ENCODE measurements around the gene ATAT1. TPM values are rescaled to one million over a fixed set of nuclear protein-coding genes. Genes with fewer than 3 reads are reported as not detected.
"Not testable (repeated sequence)": the region's sequence is repeated elsewhere in the genome, so short reads cannot be mapped to it uniquely, and the experiment has no call there.

ATAT1 gene
- polyA plus RNA-seq, 4 donors = 6.5 to 28.2 (median 11.6) TPM

DNA sequence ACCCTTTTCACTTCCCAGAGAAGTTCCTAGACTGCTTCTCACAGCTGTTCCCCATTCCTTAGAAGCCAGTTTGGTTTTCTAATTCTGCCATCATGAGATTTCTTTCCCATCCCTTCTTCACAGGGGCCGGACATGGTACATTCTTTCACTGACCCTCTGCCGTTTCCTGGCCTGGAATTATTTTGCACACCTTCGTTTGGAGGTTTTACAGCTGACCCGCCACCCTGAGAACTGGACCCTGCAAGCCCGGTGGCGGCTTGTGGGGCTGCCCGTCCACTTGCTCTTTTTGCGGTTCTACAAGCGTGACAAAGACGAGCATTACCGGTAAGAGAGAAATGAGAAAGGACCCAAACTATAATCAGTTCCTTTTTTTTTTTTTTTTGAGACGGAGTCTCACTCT is 24.5 kb downstream of the ATAT1 start:
- H3K4me3 ChIP-seq (ENCODE audit: low read depth in 1 of 3, low read length in 3 of 3) = no peak overlapping the region
- no peaks in the 10 kb centered on the region for H3K9me3 ChIP-seq (ENCODE audit: control insufficient read depth in 2 of 2, insufficient read depth in 1 of 2, low read depth in 1 of 2, low read length in 1 of 2)
- H3K27ac ChIP-seq (ENCODE audit: low read depth in 1 of 3, low read length in 2 of 3) = no peak overlapping the region
- DNase-seq (no peak), FAIRE-seq (no peak)
- H3K27me3 ChIP-seq (ENCODE audit: control insufficient read depth in 3 of 3, insufficient read depth in 3 of 3, low read length in 3 of 3) = no peaks in the 10 kb centered on the region
- peaks cover 0 to 6% (median 0%) of the 10 kb centered on the region in 3 donors for H3K4me1 ChIP-seq (ENCODE audit: control insufficient read depth in 3 of 3, insufficient read depth in 2 of 3, low read depth in 1 of 3, low read length in 2 of 3)
- WGBS, 3 donors = 88 to 94% (median 92%) methylated on average over 11 to 12 of the region's 12 CpGs
- H3K36me3 ChIP-seq (ENCODE audit: control insufficient read depth in 3 of 3, insufficient read depth in 2 of 3, low read depth in 1 of 3, low read length in 3 of 3) = peaks cover 15 to 66% (median 16%) of the 10 kb centered on the region in 3 donors

DNA sequence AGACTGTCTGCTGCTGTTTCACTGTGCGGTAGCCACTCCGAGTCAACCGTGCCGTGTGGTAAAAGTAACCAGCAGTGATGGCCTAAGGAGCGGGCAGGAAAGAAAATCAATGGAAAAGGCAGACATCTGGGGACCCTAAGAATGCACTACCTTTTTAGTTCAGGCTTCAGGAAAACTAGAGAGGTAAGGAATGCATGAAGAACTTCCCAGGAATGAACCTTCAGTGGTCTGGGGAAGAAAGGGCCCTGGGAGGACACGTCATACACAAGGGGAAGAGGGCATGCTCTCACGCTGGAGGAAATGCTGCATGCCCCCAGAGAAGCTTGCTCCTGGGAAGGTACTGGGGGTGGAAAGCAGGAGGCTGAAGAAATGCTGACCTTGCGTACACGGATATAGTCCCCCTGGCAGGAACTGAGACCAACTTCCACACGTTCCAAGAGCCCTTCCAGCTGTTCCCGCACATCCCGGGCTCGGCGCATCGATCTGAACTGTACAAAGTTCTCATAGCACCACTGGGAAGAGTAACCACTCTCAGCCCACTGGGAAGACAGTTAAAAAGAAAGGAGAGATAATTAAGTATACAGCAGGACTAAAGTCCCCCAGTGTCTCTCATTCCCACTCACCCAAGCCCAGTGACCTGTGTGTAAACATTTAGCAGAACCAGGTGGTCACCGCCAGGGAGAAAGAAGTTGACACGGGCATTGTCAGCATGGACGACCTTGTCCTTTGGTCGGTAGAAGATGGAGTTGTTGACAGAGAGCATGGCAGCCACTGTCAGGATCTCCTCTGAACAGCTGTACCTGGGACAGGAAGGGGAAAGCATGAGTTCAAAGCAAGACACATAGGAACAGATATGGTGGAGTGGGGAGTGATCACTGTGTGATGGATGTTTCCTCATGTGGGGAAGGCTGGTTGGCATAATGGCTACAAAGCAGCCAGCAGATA is 28.4 kb downstream of the ATAT1 start:
- no peaks in the 10 kb centered on the region for H3K9me3 ChIP-seq (ENCODE audit: control insufficient read depth in 2 of 2, insufficient read depth in 1 of 2, low read depth in 1 of 2, low read length in 1 of 2)
- WGBS, 3 donors = 87 to 91% (median 88%) methylated on average over 19 of the region's 19 CpGs
- no peak overlapping the region for H3K4me3 ChIP-seq (ENCODE audit: low read depth in 1 of 3, low read length in 3 of 3)
- no peaks in the 10 kb centered on the region for H3K4me1 ChIP-seq (ENCODE audit: control insufficient read depth in 3 of 3, insufficient read depth in 2 of 3, low read depth in 1 of 3, low read length in 2 of 3)
- FAIRE-seq (no peak), DNase-seq (no peak)
- no peaks in the 10 kb centered on the region for H3K27me3 ChIP-seq (ENCODE audit: control insufficient read depth in 3 of 3, insufficient read depth in 3 of 3, low read length in 3 of 3)
- H3K27ac ChIP-seq (ENCODE audit: low read depth in 1 of 3, low read length in 2 of 3) = no peak overlapping the region
- H3K36me3 ChIP-seq (ENCODE audit: control insufficient read depth in 3 of 3, insufficient read depth in 2 of 3, low read depth in 1 of 3, low read length in 3 of 3) = peaks cover 30 to 91% (median 35%) of the 10 kb centered on the region in 3 donors

DNA sequence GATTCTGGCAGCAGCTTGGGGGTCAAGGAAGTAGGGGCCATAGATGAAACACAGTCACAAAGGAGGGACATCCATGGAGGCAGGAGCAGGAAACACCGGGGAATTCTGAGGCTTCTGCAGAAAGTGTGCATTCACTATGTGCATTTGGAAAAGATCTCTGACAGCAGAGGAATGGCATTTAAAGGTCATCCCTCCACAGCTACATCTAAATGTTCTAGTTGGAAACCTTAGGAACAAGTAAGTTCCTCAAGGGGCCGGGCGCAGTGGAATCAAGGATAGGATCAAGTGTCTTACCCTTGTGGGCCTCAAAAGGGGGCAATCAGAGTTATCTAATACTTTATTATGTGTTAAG is 29.0 kb downstream of the ATAT1 start:
- Histone ChIP-seq H3K27ac (ENCODE audit: low read depth in 1 of 3, low read length in 2 of 3) (no peak overlapping the region), H3K36me3 (ENCODE audit: control insufficient read depth in 3 of 3, insufficient read depth in 2 of 3, low read depth in 1 of 3, low read length in 3 of 3) (peaks cover 30 to 91% (median 37%) of the 10 kb centered on the region in 3 donors), H3K4me1 (ENCODE audit: control insufficient read depth in 3 of 3, insufficient read depth in 2 of 3, low read depth in 1 of 3, low read length in 2 of 3) (no peaks in the 10 kb centered on the region), H3K27me3 (ENCODE audit: control insufficient read depth in 3 of 3, insufficient read depth in 3 of 3, low read length in 3 of 3) (no peaks in the 10 kb centered on the region), H3K4me3 (ENCODE audit: low read depth in 1 of 3, low read length in 3 of 3) (no peak overlapping the region), H3K9me3 (ENCODE audit: control insufficient read depth in 2 of 2, insufficient read depth in 1 of 2, low read depth in 1 of 2, low read length in 1 of 2) (no peaks in the 10 kb centered on the region)
- WGBS, 3 donors = 97 to 100% (median 99%) methylated on average over 3 of the region's 3 CpGs
- DNase-seq (no peak), FAIRE-seq (no peak)

DNA sequence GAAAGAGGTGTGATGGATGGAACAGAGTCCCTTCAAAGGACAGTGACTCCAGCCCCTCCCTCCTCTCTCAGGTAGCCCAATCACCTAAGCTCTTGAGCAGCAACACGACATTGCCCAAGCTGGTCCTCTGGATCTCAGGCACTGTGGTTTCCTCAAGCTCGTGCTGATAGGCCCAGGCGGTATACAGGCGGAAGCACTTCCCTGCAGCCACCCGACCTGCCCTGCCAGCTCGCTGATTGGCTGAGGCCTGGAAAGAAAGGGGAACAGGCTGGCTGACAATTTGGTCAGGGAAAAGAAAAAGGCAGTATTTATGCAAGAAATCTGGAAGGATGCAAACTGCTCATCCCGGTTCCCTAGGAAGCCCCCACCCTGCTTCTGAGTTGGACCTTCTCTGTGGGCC is 29.8 kb downstream of the ATAT1 start:
- Histone ChIP-seq H3K9me3 (ENCODE audit: control insufficient read depth in 2 of 2, insufficient read depth in 1 of 2, low read depth in 1 of 2, low read length in 1 of 2) (no peaks in the 10 kb centered on the region), H3K27ac (ENCODE audit: low read depth in 1 of 3, low read length in 2 of 3) (no peak overlapping the region), H3K4me3 (ENCODE audit: low read depth in 1 of 3, low read length in 3 of 3) (no peak overlapping the region), H3K4me1 (ENCODE audit: control insufficient read depth in 3 of 3, insufficient read depth in 2 of 3, low read depth in 1 of 3, low read length in 2 of 3) (no peaks in the 10 kb centered on the region), H3K27me3 (ENCODE audit: control insufficient read depth in 3 of 3, insufficient read depth in 3 of 3, low read length in 3 of 3) (no peaks in the 10 kb centered on the region), H3K36me3 (ENCODE audit: control insufficient read depth in 3 of 3, insufficient read depth in 2 of 3, low read depth in 1 of 3, low read length in 3 of 3) (peaks cover 28 to 89% (median 40%) of the 10 kb centered on the region in 3 donors)
- FAIRE-seq (no peak), DNase-seq (no peak)
- 71 to 82% (median 79%) methylated on average over 7 of the region's 7 CpGs for WGBS, 3 donors

DNA sequence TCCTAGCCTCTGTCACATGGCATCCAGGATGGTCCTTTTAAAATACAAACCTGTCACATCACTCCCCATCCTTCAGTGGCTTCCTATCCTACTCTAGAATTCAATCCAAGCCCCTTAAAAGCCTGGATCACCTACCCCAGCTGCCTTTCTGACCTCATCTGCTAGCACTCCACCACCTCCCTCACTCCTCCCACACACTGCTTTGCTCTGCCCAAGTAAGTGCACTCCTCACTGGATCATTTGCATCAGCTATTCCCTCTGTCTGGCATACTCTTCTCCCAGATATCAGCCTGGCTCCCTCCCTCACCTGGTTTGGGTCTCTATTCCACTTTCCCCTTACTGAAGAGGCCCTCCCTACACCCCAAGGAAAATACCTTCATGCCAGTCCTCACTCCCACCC is 30.8 kb downstream of the ATAT1 start:
- H3K36me3 ChIP-seq (ENCODE audit: control insufficient read depth in 3 of 3, insufficient read depth in 2 of 3, low read depth in 1 of 3, low read length in 3 of 3) = peaks cover 35 to 92% (median 46%) of the 10 kb centered on the region in 3 donors
- H3K9me3 ChIP-seq (ENCODE audit: control insufficient read depth in 2 of 2, insufficient read depth in 1 of 2, low read depth in 1 of 2, low read length in 1 of 2) = no peaks in the 10 kb centered on the region
- FAIRE-seq = no peak
- no peak overlapping the region for H3K27ac ChIP-seq (ENCODE audit: low read depth in 1 of 3, low read length in 2 of 3)
- no peak overlapping the region for H3K4me3 ChIP-seq (ENCODE audit: low read depth in 1 of 3, low read length in 3 of 3)
- no peaks in the 10 kb centered on the region for H3K4me1 ChIP-seq (ENCODE audit: control insufficient read depth in 3 of 3, insufficient read depth in 2 of 3, low read depth in 1 of 3, low read length in 2 of 3)
- no peaks in the 10 kb centered on the region for H3K27me3 ChIP-seq (ENCODE audit: control insufficient read depth in 3 of 3, insufficient read depth in 3 of 3, low read length in 3 of 3)
- no peak for DNase-seq

DNA sequence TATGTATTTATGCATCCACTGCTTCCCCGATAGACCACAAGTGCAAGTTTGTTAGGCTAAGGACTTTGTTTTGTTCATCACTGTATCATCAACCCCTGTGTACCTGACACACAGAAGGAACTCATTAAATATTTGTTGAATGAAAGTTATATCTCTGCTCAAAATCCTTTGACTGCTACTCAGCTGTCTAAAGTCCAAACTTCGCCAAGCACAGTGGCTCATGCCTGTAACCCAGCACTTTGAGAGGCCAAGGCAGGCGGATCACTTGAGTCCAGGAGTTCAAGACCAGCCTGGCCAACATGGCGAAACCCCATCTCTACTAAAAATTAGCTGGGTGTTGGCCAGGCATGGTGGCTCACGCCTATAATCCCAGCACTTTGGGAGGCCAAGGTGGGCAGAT is 31.2 kb downstream of the ATAT1 start:
- 71 to 88% (median 80%) methylated on average over 5 of the region's 5 CpGs for WGBS, 3 donors
- peaks cover 39 to 92% (median 45%) of the 10 kb centered on the region in 3 donors for H3K36me3 ChIP-seq (ENCODE audit: control insufficient read depth in 3 of 3, insufficient read depth in 2 of 3, low read depth in 1 of 3, low read length in 3 of 3)

DNA sequence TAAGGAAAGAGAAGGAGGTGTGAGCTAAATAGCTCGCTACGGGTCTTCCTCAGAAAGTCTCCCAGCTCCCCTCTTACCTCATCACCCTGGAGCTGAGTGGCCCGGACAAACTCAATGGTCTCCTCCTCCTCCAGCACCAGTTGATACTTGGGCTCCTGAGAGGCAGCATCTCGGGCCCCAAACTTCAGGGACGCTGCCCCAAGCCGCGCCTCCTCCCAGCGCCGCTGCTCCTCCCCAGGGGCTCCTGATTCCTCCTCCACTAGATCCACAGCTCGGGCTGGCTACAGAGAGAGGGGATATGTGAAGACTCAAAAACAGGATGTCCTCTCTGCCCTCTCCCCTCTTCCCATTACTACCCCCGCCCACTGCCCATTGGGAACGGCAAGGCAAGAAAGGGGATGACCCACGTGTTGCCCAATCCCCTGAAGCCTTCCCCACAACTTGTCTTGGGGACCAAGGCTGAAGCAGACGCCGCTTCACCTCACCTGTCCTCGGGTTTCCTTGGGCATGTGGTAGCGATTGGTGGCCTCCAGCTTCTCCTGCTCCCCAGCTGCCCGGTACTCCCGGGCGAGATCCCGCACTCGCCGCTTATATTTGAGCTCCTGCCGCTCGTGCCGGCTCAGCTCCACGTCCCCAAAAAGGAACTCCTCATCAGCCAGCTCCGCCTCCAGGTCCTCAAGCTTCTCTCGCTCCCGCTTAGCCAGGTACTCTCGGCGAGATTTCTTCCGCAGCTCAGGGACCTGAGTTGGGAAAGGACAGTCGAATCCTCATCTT is 38.5 kb downstream of the ATAT1 start:
- FAIRE-seq = no peak
- no peak for DNase-seq

More for the DNA sequence above, 31.2 kb downstream of the ATAT1 start:
- H3K27ac ChIP-seq (ENCODE audit: low read depth in 1 of 3, low read length in 2 of 3); H3K4me1 ChIP-seq (ENCODE audit: control insufficient read depth in 3 of 3, insufficient read depth in 2 of 3, low read depth in 1 of 3, low read length in 2 of 3); H3K27me3 ChIP-seq (ENCODE audit: control insufficient read depth in 3 of 3, insufficient read depth in 3 of 3, low read length in 3 of 3); FAIRE-seq; H3K4me3 ChIP-seq (ENCODE audit: low read depth in 1 of 3, low read length in 3 of 3); DNase-seq; H3K9me3 ChIP-seq (ENCODE audit: control insufficient read depth in 2 of 2, insufficient read depth in 1 of 2, low read depth in 1 of 2, low read length in 1 of 2): not testable (repeated sequence)

DNA sequence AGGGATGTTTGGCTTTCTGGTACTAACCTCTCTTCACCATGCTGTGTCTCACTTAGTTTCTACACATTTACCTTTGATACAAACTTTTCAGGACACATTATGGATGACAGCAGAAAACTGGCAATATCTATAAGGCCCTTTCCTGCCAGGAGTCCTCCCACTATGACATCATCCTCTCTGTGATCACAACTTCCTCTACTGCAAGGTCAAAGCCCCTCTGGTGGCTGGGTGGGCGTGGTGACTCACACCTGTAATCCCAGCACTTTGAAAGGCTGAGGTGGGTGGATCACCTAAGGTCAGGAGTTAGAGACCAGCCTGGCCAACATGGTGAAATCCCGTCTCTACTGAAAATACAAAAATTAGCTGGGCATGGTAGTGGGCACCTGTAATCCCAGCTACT is 39.6 kb downstream of the ATAT1 start:
- H3K36me3 ChIP-seq (ENCODE audit: control insufficient read depth in 3 of 3, insufficient read depth in 2 of 3, low read depth in 1 of 3, low read length in 3 of 3) = peaks cover 21 to 84% (median 35%) of the 10 kb centered on the region in 3 donors
- FAIRE-seq = not testable (repeated sequence)
- 66 to 69% (median 68%) methylated on average over 2 of the region's 2 CpGs for WGBS, 3 donors

More for the DNA sequence above, 38.5 kb downstream of the ATAT1 start:
- 94 to 96% (median 94%) methylated on average over 32 to 34 of the region's 34 CpGs for WGBS, 3 donors
- Histone ChIP-seq H3K27me3 (ENCODE audit: control insufficient read depth in 3 of 3, insufficient read depth in 3 of 3, low read length in 3 of 3) (no peaks in the 10 kb centered on the region), H3K9me3 (ENCODE audit: control insufficient read depth in 2 of 2, insufficient read depth in 1 of 2, low read depth in 1 of 2, low read length in 1 of 2) (no peaks in the 10 kb centered on the region), H3K27ac (ENCODE audit: low read depth in 1 of 3, low read length in 2 of 3) (no peak overlapping the region), H3K36me3 (ENCODE audit: control insufficient read depth in 3 of 3, insufficient read depth in 2 of 3, low read depth in 1 of 3, low read length in 3 of 3) (peaks cover 15 to 82% (median 30%) of the 10 kb centered on the region in 3 donors), H3K4me1 (ENCODE audit: control insufficient read depth in 3 of 3, insufficient read depth in 2 of 3, low read depth in 1 of 3, low read length in 2 of 3) (no peaks in the 10 kb centered on the region), H3K4me3 (ENCODE audit: low read depth in 1 of 3, low read length in 3 of 3) (no peak overlapping the region)

More for the DNA sequence above, 39.6 kb downstream of the ATAT1 start:
- not testable (repeated sequence) for H3K4me1 ChIP-seq (ENCODE audit: control insufficient read depth in 3 of 3, insufficient read depth in 2 of 3, low read depth in 1 of 3, low read length in 2 of 3); DNase-seq; H3K27ac ChIP-seq (ENCODE audit: low read depth in 1 of 3, low read length in 2 of 3); H3K9me3 ChIP-seq (ENCODE audit: control insufficient read depth in 2 of 2, insufficient read depth in 1 of 2, low read depth in 1 of 2, low read length in 1 of 2); H3K27me3 ChIP-seq (ENCODE audit: control insufficient read depth in 3 of 3, insufficient read depth in 3 of 3, low read length in 3 of 3); H3K4me3 ChIP-seq (ENCODE audit: low read depth in 1 of 3, low read length in 3 of 3)
